Measurements from ENCODE around the gene FADD. TPM values are rescaled to one million over a fixed set of nuclear protein-coding genes. Genes with fewer than 3 reads are reported as not detected.

FADD gene
- total and polyA plus RNA-seq, 4 donors, result 13.9 to 30.9 (median 26.1) TPM

- no peak for DNase-seq
- no peak overlapping the region for H3K4me3 ChIP-seq
- no peaks in the 10 kb centered on the region for H3K27me3 ChIP-seq (ENCODE audit: control insufficient read depth in 3 of 3, insufficient read depth in 3 of 3, low read length in 2 of 3)
- H3K4me1 ChIP-seq (ENCODE audit: control insufficient read depth in 5 of 5, insufficient read depth in 5 of 5, low read length in 5 of 5), result no peaks in the 10 kb centered on the region
- TF ChIP-seq CTCF (IDR thresholded peaks at IDR 0.05; ENCODE audit: control extremely low read depth, extremely low read depth), result no peak
- H3K9me3 ChIP-seq (ENCODE audit: control insufficient read depth in 4 of 4, insufficient read depth in 3 of 4, low read length in 3 of 4), result no peaks in the 10 kb centered on the region
- H3K36me3 ChIP-seq (ENCODE audit: control insufficient read depth in 4 of 4, insufficient read depth in 4 of 4, low read length in 4 of 4), result no peaks in the 10 kb centered on the region
- no peak overlapping the region for H3K27ac ChIP-seq (ENCODE audit: low read depth in 1 of 2, low read length in 1 of 2)
- WGBS, 2 donors, result 81 to 88% methylated on average over 22 of the region's 22 CpGs
- no peak for ATAC-seq (ENCODE audit: insufficient read depth, low FRiP score)
- no peak overlapping the region for H3K9ac ChIP-seq (ENCODE audit: insufficient read depth in 1 of 2, low read length in 2 of 2)
Observed at GRCh38 chr11:70230840-70231710, 28.0 kb downstream of the FADD start.

GRCh38 chr11:70233034-70233433 lies 29.9 kb downstream of the FADD start:
- Histone ChIP-seq H3K27me3 (ENCODE audit: control insufficient read depth in 3 of 3, insufficient read depth in 3 of 3, low read length in 2 of 3) (no peaks in the 10 kb centered on the region), H3K9ac (ENCODE audit: insufficient read depth in 1 of 2, low read length in 2 of 2) (no peak overlapping the region), H3K36me3 (ENCODE audit: control insufficient read depth in 4 of 4, insufficient read depth in 4 of 4, low read length in 4 of 4) (no peaks in the 10 kb centered on the region), H3K27ac (ENCODE audit: low read depth in 1 of 2, low read length in 1 of 2) (no peak overlapping the region), H3K4me1 (ENCODE audit: control insufficient read depth in 5 of 5, insufficient read depth in 5 of 5, low read length in 5 of 5) (no peaks in the 10 kb centered on the region), H3K4me3 (no peak overlapping the region), H3K9me3 (ENCODE audit: control insufficient read depth in 4 of 4, insufficient read depth in 3 of 4, low read length in 3 of 4) (no peaks in the 10 kb centered on the region)
- DNase-seq (no peak), ATAC-seq (ENCODE audit: insufficient read depth, low FRiP score) (no peak)
- TF ChIP-seq CTCF (IDR thresholded peaks at IDR 0.05; ENCODE audit: control extremely low read depth, extremely low read depth), result no peak

GRCh38 chr11:70233511-70233934 lies 30.4 kb downstream of the FADD start:
- Histone ChIP-seq H3K4me1 (ENCODE audit: control insufficient read depth in 5 of 5, insufficient read depth in 5 of 5, low read length in 5 of 5) (no peaks in the 10 kb centered on the region), H3K9ac (ENCODE audit: insufficient read depth in 1 of 2, low read length in 2 of 2) (no peak overlapping the region), H3K27ac (ENCODE audit: low read depth in 1 of 2, low read length in 1 of 2) (no peak overlapping the region), H3K27me3 (ENCODE audit: control insufficient read depth in 3 of 3, insufficient read depth in 3 of 3, low read length in 2 of 3) (no peaks in the 10 kb centered on the region), H3K36me3 (ENCODE audit: control insufficient read depth in 4 of 4, insufficient read depth in 4 of 4, low read length in 4 of 4) (no peaks in the 10 kb centered on the region), H3K4me3 (no peak overlapping the region), H3K9me3 (ENCODE audit: control insufficient read depth in 4 of 4, insufficient read depth in 3 of 4, low read length in 3 of 4) (no peaks in the 10 kb centered on the region)
- no peak for TF ChIP-seq CTCF (IDR thresholded peaks at IDR 0.05; ENCODE audit: control extremely low read depth, extremely low read depth)
- WGBS, 2 donors, result 74 to 87% methylated on average over 11 of the region's 11 CpGs
- no peak for ATAC-seq (ENCODE audit: insufficient read depth, low FRiP score)
- no peak for DNase-seq

All from lung (tissue), 12 donors.